Measurements from ENCODE around the gene NDUFB7. TPM values are rescaled to one million over a fixed set of nuclear protein-coding genes. Genes with fewer than 3 reads are reported as not detected.

Gene NDUFB7
- total RNA-seq, 2 experiments from 2014 or later = 31.7 to 39.1 TPM

Small RNAs within 50 kb of the gene (microRNA-seq; reads per million reads assigned to microRNA genes)
- gene MIR639 (ENCODE audit: borderline microRNAs expressed, borderline replicate concordance) = 1.4 reads per million

Other genes with a start within 250 kb of the NDUFB7 start
- gene ADGRE5, start 190.6 kb downstream of the NDUFB7 start, total RNA-seq = 100 to 1,000 TPM; 745 to 751 TPM
- gene DDX39A, start 152.7 kb downstream of the NDUFB7 start, total RNA-seq = 100 to 1,000 TPM; 296 to 299 TPM
- gene PKN1, start 138.8 kb downstream of the NDUFB7 start, total RNA-seq = 100 to 1,000 TPM; 171 TPM
- not detected for gene PTGER1, start 96.7 kb downstream of the NDUFB7 start, total RNA-seq
- gene GIPC1, start 75.9 kb downstream of the NDUFB7 start, total RNA-seq = 10 to 100 TPM; 17.8 to 21.0 TPM
- 100 to 1,000 TPM; 666 to 672 TPM for gene DNAJB1, start 53.7 kb downstream of the NDUFB7 start, total RNA-seq
- 100 to 1,000 TPM; 217 to 232 TPM for gene TECR, start 42.5 kb downstream of the NDUFB7 start, total RNA-seq
- gene CLEC17A, start 11.0 kb upstream of the NDUFB7 start, total RNA-seq = not detected
- not detected for gene ADGRE3, start 102.8 kb upstream of the NDUFB7 start, total RNA-seq
- 10 to 100 TPM; 15.5 to 17.6 TPM for gene ZNF333, start 118.0 kb upstream of the NDUFB7 start, total RNA-seq
- 1 to 10 TPM; 3.0 to 3.8 TPM for gene ADGRE2, start 206.5 kb upstream of the NDUFB7 start, total RNA-seq